Measurements from ENCODE around the gene SLC35D2.

Gene SLC35D2

GRCh38 chr9:96304230-96304629 is 79.3 kb downstream of the SLC35D2 start:
- no peak for DNase-seq

GRCh38 chr9:96302021-96302420 is 81.5 kb downstream of the SLC35D2 start, which contains the start of gene HSD17B3:
Gene HSD17B3, minus strand, starts transcription at chr9:96302176. Its CDS starts 72 bp downstream, at chr9:96302104.
- no peak for DNase-seq

GRCh38 chr9:96299823-96300222 is 83.7 kb downstream of the SLC35D2 start:
- DNase-seq = no peak

DNA sequence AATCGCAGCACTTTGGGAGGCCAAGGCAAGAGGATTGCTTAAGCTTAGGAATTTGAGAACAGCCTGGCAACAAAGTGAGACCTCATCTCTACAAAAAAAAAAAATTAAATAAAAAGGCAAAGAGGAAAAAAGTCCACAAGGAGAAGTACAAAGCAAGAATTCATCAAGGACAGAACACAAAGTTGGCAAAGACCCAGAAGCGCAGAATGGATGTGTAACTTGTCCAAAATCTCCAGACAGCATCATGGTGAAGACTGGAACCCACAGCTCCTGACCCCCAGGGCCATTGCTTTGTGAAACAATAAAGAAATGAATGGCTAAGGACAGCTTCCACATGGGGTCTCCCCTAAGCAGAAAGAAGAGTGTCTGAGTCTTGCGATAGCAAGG is 89.4 kb downstream of the SLC35D2 start:
- no peak for DNase-seq

- DNase-seq = no peak
Measured at GRCh38 chr9:96293498-96294158, 89.9 kb downstream of the SLC35D2 start.

DNA sequence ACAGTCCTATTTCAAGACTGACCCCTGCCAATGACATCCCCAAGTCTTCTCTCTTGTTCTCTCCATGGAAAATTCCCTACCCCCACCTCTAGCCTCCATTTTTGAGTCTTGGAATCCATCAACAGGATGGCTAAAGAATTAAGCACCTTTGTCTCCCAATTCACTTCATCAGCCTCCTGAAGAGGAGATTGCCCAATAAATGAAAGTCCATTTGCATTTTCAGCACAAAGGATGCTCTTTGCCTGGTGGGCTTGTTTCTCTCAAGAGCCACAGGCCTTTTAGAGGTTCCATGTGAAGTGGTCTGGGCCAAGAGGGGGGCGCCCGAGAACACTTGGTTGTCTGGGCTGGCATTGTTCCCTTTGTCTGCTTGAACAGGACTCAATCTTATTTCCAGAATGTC is 94.1 kb downstream of the SLC35D2 start:
- no peak for DNase-seq

DNA sequence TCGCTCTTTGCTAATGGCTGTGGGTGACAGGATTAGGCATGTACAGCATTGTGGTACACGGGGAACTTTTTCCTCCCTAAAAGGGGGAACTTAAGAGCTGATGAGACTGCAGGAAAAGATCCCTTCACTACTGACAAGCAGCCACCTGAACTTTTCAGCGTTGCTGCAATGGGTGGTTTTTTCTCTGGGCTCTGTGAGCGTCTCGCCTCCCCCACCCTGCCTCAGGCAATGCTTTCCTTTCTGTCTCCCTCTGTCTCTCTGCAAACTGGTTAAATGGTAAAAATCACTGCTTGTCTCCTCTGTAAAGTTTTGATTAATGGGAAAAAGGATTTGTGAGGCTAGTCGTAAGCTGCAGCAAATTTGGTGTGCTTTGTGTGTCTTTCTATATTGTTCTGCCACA is 101.9 kb downstream of the SLC35D2 start:
- DNase-seq = no peak

DNA sequence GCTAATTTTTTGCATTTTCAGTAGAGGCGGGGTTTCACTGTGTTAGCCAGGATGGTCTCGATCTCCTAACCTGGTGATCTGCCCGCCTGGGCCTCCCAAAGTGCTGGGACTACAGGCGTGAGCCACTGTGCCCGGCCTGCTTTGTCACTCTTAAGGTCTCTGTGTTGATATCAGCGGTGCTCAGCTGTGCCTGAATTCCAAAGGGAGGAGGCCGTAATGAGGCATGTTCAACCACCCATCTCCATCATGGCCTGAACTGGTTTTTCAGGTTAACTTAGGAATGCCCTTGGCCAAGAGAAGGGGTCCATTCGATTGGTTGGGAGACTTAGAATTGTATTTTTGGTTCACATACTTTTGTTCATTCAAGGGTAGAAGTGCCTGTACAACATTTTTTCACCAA is 103.6 kb downstream of the SLC35D2 start:
- DNase-seq = no peak

- DNase-seq = no peak
Measured at GRCh38 chr9:96274939-96275338, 108.6 kb downstream of the SLC35D2 start.
